Mesothelial cell of epicardium (in vitro differentiated cells): Measurements from ENCODE around the gene MITF. TPM values are rescaled to one million over a fixed set of nuclear protein-coding genes. Genes with fewer than 3 reads are reported as not detected.

Experiments used
- DNase-seq, 2 experiments: peaks; one replicate each; pipeline ENCODE4 v3.0.0; 2021; ENCODE audit warnings: low spot score in 2 of 2; ENCODE audit not compliant: unreplicated experiment in 2 of 2
- H3K27ac Mint-ChIP-seq: 2 replicates; pipeline ENCODE4 v1.8.0; 2021; ENCODE audit warnings: mixed read lengths
- H3K27me3 Mint-ChIP-seq: 2 replicates; pipeline ENCODE4 v1.8.0; 2021; ENCODE audit warnings: low read depth, mixed read lengths
- H3K36me3 Mint-ChIP-seq: 2 replicates; pipeline ENCODE4 v1.8.0; 2021; ENCODE audit warnings: mixed read lengths
- H3K4me1 Mint-ChIP-seq: 2 replicates; pipeline ENCODE4 v1.8.0; 2021; ENCODE audit warnings: mixed read lengths
- H3K4me3 Mint-ChIP-seq: 2 replicates; pipeline ENCODE4 v1.8.0; 2021; ENCODE audit warnings: mild to moderate bottlenecking, moderate library complexity, mixed read lengths
- H3K9me3 Mint-ChIP-seq: 2 replicates; pipeline ENCODE4 v1.8.0; 2021; ENCODE audit warnings: mixed read lengths
- total RNA-seq: library from RNA; stranded (reverse); gene quantifications from 3 replicates; pipeline ENCODE4 v1.2.1, GENCODE V29; 2021
- TF ChIP-seq, protein P1 (sequence below): fragments of 200-600 bp; sonication (generic); IDR thresholded peaks from one replicate; pipeline ENCODE4 v1.5.0; 2021; ENCODE audit warnings: antibody characterized with exemption; ENCODE audit not compliant: unreplicated experiment

The MITF gene
- total RNA-seq, 1 donor from 2014 or later, result 7.0 TPM

- no peak overlapping the region for H3K27ac Mint-ChIP-seq
- no peak for DNase-seq
- peaks cover 12% of the 10 kb centered on the region for H3K27me3 Mint-ChIP-seq
- H3K4me1 Mint-ChIP-seq, result no peaks in the 10 kb centered on the region
- H3K4me3 Mint-ChIP-seq, result no peak overlapping the region
- TF ChIP-seq, protein P1, sequence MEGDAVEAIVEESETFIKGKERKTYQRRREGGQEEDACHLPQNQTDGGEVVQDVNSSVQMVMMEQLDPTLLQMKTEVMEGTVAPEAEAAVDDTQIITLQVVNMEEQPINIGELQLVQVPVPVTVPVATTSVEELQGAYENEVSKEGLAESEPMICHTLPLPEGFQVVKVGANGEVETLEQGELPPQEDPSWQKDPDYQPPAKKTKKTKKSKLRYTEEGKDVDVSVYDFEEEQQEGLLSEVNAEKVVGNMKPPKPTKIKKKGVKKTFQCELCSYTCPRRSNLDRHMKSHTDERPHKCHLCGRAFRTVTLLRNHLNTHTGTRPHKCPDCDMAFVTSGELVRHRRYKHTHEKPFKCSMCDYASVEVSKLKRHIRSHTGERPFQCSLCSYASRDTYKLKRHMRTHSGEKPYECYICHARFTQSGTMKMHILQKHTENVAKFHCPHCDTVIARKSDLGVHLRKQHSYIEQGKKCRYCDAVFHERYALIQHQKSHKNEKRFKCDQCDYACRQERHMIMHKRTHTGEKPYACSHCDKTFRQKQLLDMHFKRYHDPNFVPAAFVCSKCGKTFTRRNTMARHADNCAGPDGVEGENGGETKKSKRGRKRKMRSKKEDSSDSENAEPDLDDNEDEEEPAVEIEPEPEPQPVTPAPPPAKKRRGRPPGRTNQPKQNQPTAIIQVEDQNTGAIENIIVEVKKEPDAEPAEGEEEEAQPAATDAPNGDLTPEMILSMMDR, result no peak
- H3K9me3 Mint-ChIP-seq, result no peaks in the 10 kb centered on the region
- H3K36me3 Mint-ChIP-seq, result no peaks in the 10 kb centered on the region
Observed at GRCh38 chr3:69941037-69941436, 201.8 kb downstream of the MITF start.

DNA sequence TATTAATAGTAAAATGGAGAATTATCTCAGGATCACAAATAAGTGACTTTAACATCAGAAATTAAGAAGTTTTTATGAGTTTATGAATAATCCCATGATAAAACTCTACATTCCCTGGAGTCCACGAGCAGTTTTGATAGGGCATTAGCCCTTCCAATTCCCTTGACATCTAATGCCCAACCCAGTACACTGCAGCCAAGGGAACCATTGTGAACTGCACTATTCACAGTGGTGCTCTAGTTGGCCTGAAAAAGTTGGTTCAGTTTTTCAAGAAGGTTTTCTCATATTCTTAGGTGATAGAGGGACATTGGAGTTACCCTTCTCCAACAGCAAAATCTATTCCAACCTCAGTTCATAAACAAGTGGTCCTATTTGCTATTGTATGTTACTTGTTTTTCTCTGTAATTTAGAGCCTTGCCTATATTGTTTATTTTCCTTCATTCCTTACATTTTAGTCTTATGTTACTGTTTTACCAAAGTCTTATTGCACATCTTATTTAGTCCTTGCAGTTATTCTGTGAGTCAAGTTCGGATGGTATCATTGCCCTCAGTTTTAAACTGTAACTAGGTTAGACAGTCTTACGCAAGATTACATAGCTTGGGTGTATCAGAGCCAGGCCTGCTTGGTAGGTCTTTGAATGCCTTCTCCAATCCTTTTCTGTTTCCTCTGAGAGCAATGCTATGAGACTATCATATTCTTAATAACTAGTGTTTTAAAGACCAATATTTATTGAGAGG lies 202.3 kb downstream of the MITF start:
- TF ChIP-seq, protein P1, result no peak

GRCh38 chr3:69944931-69945493 lies 205.7 kb downstream of the MITF start:
- Mint-ChIP-seq H3K9me3 (no peaks in the 10 kb centered on the region), H3K4me3 (no peak overlapping the region), H3K4me1 (peaks cover 4% of the 10 kb centered on the region), H3K27me3 (no peaks in the 10 kb centered on the region), H3K36me3 (no peaks in the 10 kb centered on the region), H3K27ac (no peak overlapping the region)
- DNase-seq, result no peak
- TF ChIP-seq, protein P1, result no peak

More for the DNA sequence above, 202.3 kb downstream of the MITF start:
- Mint-ChIP-seq H3K4me3 (no peak overlapping the region), H3K27ac (no peak overlapping the region), H3K27me3 (peaks cover 12% of the 10 kb centered on the region), H3K9me3 (no peaks in the 10 kb centered on the region), H3K4me1 (no peaks in the 10 kb centered on the region), H3K36me3 (no peaks in the 10 kb centered on the region)
- no peak for DNase-seq

DNA sequence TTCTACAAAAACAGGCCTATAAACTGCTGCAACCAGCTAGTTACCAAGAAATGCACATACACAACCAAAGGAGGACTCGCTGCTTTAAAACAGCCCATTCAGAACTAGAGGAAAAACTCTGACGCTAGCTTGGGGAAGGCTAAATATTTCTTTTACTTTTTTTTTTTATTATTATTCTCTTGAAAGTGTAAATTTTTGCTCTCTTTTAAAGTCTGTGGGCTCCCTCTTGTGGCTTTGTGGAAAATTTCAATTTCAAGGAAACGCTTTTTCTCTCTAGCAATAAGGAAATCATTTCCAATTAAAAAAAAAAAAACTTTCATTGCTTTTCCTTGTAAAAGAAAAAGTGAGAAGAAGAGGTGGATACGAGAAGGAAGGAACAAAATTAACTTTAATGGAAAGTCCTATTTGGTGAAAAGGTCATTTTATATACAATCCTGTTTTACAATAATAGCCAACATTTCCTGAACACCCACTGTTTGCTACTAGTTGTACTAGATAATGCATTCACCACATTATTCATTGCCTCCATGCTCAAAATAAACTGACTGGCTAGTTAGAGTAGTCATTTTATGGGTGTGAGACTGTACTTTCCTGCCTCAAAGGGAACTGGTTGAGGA lies 209.1 kb downstream of the MITF start:
- no peaks in the 10 kb centered on the region for H3K27me3 Mint-ChIP-seq
- no peaks in the 10 kb centered on the region for H3K9me3 Mint-ChIP-seq
- no peak overlapping the region for H3K4me3 Mint-ChIP-seq
- no peak overlapping the region for H3K27ac Mint-ChIP-seq
- H3K36me3 Mint-ChIP-seq, result no peaks in the 10 kb centered on the region
- H3K4me1 Mint-ChIP-seq, result peaks cover 4% of the 10 kb centered on the region
- no peak for DNase-seq
- TF ChIP-seq, protein P1, result peak; percentile 79

DNA sequence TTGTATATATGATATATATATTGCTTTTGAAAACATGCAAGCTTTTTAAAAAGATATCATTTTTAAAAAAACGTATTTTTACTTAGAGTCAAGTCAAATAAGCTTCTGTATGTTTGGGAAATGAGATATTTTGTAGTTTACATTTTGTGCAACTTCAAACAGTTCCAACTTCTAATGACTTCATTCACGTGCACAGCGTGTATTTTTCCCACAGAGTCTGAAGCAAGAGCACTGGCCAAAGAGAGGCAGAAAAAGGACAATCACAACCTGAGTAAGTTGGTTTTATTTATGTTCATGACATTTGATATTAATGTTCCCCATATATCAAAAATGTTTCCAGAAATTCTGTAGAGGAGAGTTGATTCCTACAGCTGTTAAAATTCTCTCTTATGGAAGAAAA lies 212.4 kb downstream of the MITF start:
- TF ChIP-seq, protein P1, result no peak
- no peak for DNase-seq
- Mint-ChIP-seq H3K9me3 (no peaks in the 10 kb centered on the region), H3K27me3 (no peaks in the 10 kb centered on the region), H3K4me1 (peaks cover 4% of the 10 kb centered on the region), H3K36me3 (no peaks in the 10 kb centered on the region), H3K4me3 (no peak overlapping the region), H3K27ac (no peak overlapping the region)
